ENCODE data around the gene BTNL9. TPM values are rescaled to one million over a fixed set of nuclear protein-coding genes. Genes with fewer than 3 reads are reported as not detected.
"Not testable (repeated sequence)": the region's sequence is repeated elsewhere in the genome, so short reads cannot be mapped to it uniquely, and the experiment has no call there.

BTNL9 gene
- polyA plus RNA-seq, 1 donor, result 20.9 TPM

GRCh38 chr5:181060924-181061323, 20.9 kb downstream of the BTNL9 start:
- DNase-seq (ENCODE audit: low read depth), result no peak

- no peak for DNase-seq (ENCODE audit: low read depth)
These were observed 21.6 kb downstream of the BTNL9 start for GRCh38 chr5:181061645-181062044.

- no peak for DNase-seq (ENCODE audit: low read depth)
These were observed 22.6 kb downstream of the BTNL9 start for GRCh38 chr5:181062631-181063030.

GRCh38 chr5:181063514-181063913, 23.4 kb downstream of the BTNL9 start:
- no peak for DNase-seq (ENCODE audit: low read depth)

GRCh38 chr5:181064987-181065386, 24.9 kb downstream of the BTNL9 start:
- DNase-seq (ENCODE audit: low read depth), result no peak

GRCh38 chr5:181069767-181070491, 29.9 kb downstream of the BTNL9 start:
- no peak for DNase-seq (ENCODE audit: low read depth)

GRCh38 chr5:181070523-181070922, 30.5 kb downstream of the BTNL9 start:
- no peak for DNase-seq (ENCODE audit: low read depth)

GRCh38 chr5:181071257-181071656, 31.2 kb downstream of the BTNL9 start:
- no peak for DNase-seq (ENCODE audit: low read depth)

- no peak for DNase-seq (ENCODE audit: low read depth)
These were observed 36.9 kb downstream of the BTNL9 start for GRCh38 chr5:181076920-181077319.

- no peak for DNase-seq (ENCODE audit: low read depth)
These were observed 41.9 kb downstream of the BTNL9 start for GRCh38 chr5:181081989-181082388.

- no peak for DNase-seq (ENCODE audit: low read depth)
These were observed 44.6 kb downstream of the BTNL9 start for GRCh38 chr5:181084621-181085195.

- no peak for DNase-seq (ENCODE audit: low read depth)
These were observed 46.2 kb downstream of the BTNL9 start for GRCh38 chr5:181086026-181086883.

- DNase-seq (ENCODE audit: low read depth), result no peak
These were observed 46.8 kb downstream of the BTNL9 start for GRCh38 chr5:181086884-181087205.

GRCh38 chr5:181087309-181087708, 47.2 kb downstream of the BTNL9 start:
- no peak for DNase-seq (ENCODE audit: low read depth)

GRCh38 chr5:181088289-181088688, 48.2 kb downstream of the BTNL9 start:
- no peak for DNase-seq (ENCODE audit: low read depth)

- DNase-seq (ENCODE audit: low read depth), result no peak
These were observed 52.4 kb downstream of the BTNL9 start for GRCh38 chr5:181092428-181092827.

- DNase-seq (ENCODE audit: low read depth), result not testable (repeated sequence)
These were observed 55.1 kb downstream of the BTNL9 start for GRCh38 chr5:181095162-181095561.

GRCh38 chr5:181096721-181097382, 56.8 kb downstream of the BTNL9 start:
- not testable (repeated sequence) for DNase-seq (ENCODE audit: low read depth)

GRCh38 chr5:181097383-181097753, 57.3 kb downstream of the BTNL9 start:
- DNase-seq (ENCODE audit: low read depth), result not testable (repeated sequence)

GRCh38 chr5:181097759-181098491, 57.9 kb downstream of the BTNL9 start:
- not testable (repeated sequence) for DNase-seq (ENCODE audit: low read depth)

GRCh38 chr5:181098762-181099601, 58.9 kb downstream of the BTNL9 start:
- DNase-seq (ENCODE audit: low read depth), result no peak

Measured in forelimb muscle (tissue), 1 donor.